ENCODE measurements around the gene ZNF367.
"Not testable (repeated sequence)": the region's sequence is repeated elsewhere in the genome, so short reads cannot be mapped to it uniquely, and the experiment has no call there.

ZNF367 gene

DNA sequence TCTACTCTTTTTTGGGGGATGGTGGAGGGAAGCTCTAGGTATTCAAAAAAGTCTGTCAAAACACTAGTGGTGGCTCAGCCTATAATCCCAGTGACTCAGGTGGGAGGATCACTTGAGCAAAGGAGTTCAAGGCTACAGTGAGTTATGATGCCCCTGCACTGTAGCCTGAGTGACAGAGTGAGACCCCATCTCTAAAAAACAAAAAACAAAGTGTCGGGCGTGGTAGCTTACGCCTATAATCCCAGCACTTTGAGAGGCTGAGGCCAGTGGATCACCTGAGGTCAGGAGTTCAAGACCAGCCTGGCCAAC lies 18.9 kb downstream of the ZNF367 start:
- DNase-seq (ENCODE audit: low read depth), result no peak

DNA sequence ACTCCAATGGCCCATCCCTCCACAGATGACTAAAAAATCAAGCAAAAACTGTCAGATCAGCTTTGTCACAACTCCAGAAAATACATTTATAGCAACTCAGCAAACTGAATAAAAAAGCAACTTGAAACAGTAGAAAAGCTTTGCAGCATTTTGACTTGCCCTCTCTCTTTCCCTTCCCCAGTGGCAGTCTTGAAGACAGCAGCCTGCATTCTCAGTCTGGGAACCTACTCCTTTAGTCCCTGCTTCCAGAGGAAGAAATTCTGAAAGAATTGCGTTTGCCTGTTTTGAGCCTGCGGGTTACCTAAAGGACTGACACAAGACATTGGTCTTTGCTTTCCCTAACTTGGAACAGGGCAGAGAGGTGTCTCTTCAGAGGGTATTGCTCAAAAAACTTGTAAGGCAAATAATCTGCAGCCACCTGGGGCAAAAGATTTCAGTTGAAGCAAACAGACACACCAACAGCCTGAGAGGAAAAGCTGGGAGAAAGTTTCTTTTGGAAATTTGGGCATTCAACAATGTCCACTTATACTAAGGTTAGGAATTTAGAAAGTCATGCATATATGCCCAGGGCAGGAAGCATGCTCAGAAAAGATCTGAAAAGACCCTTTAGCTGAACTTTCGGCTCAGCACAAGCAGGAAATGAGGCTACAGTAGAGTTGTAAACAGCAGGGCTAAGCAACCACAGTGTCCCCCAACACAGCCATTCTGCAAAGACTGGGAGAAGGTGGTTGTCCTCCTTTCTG lies 19.4 kb downstream of the ZNF367 start:
- no peak for DNase-seq (ENCODE audit: low read depth)

DNA sequence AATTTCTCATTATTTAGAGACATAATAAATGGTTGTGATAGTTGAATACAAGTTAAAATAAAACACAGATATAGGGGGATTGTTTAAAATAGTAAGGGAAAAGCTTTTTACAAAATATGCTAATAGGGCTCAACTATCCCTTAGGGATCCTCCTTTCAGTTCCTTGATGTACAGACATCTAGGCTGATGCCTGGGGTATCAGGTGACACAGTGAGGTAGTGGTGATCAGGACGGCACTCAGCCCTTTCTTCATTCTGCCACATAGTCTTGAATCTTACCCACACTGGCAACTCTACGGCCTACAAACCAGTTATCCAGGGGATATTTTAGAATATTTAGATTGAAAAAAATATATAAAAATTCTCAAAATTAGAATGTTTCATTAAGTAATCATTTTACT lies 22.2 kb downstream of the ZNF367 start:
- no peak for DNase-seq (ENCODE audit: low read depth)

DNA sequence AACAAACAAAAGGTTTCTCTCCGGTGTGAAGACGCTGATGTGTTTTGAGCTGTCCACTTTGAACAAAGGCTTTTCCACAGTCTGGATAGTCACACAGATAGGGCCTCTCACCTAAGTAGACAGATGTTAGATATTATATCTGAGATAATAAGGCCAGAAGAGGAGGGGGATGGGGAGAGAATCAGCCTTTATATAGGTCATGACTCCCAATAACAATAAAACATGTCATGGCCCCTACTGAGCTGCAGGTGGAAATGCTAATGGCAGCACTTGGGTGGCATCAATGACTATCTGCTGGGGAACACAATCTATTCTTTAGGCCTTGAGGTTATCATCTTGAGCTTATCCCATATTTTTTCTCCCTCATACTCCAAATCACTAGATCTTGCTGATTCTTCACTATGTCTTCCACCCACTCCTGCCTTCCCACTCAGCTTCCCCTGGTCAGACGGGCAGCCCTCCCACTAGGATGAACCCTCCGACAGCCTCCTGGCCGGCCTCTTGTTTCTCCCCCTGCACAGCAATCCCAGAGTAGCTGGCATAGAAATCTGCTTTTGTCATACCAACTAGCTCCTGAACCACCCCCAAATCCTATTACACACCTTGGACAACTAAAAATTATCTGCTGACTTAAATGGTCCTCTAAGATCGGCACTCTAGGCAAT lies 23.2 kb downstream of the ZNF367 start:
- no peak for DNase-seq (ENCODE audit: low read depth)

DNA sequence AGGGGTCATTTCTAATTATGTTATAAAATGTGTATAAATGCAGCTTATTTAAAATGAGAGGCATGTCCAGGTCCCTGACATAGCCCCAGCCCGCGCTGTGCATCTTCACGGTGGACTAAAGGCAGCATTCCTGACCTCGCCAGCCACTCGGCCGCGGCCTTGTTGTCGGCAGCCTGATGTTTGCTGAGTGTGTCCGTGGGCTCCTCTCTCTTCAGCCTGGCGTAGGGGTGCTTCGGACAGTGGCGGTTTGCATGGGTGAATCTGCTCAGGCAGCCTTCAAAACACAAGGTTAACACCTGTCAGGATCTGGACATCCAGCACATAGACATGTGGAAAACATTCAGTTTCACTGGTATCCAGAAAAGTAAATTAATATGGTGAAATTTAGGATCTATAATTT lies 25.9 kb downstream of the ZNF367 start:
- DNase-seq (ENCODE audit: low read depth), result no peak

DNA sequence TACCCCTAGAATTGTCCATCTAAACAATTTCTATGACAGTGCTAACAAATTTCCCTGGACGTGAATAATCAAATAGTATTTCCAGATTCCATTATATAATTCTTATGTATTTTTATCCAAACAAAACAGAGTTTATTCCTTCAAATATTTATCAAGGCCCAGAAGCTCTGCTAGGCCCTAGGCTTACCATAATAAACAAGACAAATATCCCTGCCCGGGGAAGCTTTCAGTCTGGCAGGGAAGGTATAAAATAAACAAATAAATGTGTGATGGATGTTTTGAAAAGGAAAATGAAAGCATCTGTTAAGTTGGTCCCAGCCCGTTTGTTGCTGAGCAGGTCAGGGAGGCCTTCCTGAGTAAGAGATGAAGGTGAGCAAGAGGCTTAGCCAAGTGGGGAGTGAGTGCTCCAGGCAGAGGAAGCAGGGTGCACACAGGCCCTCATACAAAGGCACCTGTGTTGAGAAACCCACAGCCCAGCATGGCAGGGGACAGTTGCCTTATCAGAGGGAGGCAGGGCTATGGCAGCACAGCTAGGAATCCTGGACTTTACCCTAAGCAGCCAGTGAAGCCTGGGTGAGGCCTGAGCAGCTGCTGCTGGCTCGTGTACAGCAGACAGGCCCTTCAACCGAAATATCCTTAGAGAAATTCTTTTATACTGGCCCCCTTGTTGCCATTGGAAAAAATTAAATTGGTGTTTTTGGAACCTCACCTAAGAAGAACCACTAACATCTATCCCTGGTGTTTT lies 27.0 kb downstream of the ZNF367 start:
- no peak for DNase-seq (ENCODE audit: low read depth)

DNA sequence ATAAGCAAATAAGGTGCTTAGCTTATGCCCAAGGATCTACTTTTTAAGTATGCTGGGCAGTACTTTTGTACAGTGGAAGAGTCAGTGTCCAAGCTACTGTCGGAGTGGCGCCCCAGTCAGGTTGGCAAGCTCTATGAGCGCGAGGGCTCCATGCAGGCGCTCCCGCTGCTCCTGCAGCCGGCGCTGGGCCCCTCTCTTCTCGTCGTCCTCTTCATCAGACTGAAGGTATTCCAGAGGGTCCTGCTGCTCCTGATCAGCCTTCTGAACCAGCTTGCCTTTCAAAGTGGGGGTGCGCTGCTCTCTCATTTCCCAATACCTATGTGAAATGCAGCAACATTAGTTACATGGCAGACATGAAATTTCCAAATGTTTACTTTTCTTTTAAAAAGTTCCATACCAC lies 30.0 kb downstream of the ZNF367 start:
- DNase-seq (ENCODE audit: low read depth), result no peak

DNA sequence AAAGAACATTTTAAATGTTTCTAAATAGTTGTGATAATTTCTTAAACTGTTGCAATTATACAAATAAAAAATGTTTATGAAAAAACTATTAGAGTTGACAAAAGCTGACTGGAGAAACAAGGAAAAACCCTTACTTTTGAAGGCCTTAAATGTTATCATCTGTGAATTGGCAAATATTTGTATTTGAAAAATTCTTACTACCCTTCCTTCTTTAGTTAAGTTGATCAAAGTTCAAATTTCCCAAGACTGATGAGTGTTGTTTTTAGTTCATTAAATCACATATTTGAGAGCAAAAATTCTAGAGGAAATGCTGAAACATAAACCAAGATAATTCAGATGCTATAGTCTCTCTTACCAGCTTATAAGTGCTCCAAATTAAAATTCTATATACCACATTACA lies 32.0 kb downstream of the ZNF367 start:
- DNase-seq (ENCODE audit: low read depth), result no peak

DNA sequence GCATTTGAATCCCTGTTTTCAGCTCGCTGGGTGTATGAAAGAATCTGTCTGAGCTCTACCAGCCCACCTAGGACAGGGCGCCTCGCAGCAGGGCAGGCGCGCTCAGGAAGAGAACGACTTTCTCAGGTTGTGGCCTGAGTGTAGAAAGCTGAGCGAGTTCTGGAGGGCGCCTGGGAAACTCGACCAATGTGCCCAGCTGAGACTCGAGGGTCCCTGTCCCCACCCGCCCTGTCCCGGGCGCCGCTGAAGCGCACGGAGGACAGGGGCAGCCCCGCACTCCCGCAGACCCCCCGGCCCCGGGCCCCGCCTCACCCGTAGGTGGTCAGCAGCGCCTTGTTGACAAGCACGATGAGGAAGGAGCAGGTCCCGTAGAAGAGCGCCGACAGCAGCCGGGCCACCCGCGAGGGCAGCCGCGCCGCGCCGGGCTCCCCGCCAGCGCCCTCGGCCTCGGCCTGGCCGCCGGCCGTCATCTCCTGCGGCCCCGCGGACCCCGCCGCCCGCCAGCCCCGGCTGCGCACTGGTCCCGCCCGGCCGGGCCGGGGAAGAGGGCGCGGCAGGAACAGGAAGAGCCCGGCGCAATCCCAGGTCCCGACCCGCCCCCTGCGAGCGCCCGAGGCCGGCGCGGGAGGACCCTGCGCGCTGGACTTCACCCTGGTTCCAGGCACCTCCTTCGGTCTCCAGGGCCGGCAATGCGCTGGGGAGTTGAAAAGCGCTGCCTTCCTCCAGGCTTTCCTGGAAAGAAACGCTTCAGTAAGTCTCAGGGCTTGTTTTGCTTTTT lies 34.8 kb downstream of the ZNF367 start, which contains the start of gene SLC35D2:
Gene SLC35D2, minus strand, starts transcription at position 547 of the 778 bp plus-strand sequence. Its CDS starts 77 bp downstream, at position 470.
- DNase-seq (ENCODE audit: low read depth), result no peak

DNA sequence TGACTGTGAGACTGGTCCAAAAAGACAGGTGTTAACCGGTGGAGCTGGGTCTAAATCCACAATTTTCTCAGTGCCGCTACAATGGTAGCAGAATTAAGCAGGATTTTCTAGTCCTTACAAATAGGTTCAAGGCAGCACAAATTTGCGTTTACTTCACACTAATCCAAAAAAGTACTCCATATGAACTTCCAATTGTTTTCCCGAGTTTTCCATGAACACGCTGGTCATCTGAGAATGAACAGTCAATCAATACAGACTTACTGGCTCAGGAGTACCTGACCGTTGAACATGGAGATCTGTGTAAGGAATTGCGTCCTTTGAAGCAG lies 35.4 kb downstream of the ZNF367 start:
- DNase-seq (ENCODE audit: low read depth), result no peak

DNA sequence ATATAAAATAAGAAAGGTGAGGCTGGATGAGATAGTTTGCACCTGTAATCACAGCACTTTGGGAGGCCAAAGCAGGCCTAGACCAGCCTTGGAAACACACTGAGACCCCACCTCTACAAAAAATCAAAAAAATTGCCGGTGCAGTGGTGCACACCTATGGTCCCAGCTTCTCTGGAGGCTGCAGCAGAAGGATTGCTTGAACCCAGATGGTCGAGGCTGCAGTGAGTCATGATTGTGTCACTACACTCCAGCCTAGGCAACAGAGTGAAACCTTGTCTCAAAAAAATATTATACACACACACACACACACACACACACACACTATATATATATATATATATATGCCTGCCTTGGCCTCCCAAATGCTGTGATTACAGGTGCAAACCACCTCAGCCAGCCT lies 36.0 kb downstream of the ZNF367 start:
- DNase-seq (ENCODE audit: low read depth), result no peak

DNA sequence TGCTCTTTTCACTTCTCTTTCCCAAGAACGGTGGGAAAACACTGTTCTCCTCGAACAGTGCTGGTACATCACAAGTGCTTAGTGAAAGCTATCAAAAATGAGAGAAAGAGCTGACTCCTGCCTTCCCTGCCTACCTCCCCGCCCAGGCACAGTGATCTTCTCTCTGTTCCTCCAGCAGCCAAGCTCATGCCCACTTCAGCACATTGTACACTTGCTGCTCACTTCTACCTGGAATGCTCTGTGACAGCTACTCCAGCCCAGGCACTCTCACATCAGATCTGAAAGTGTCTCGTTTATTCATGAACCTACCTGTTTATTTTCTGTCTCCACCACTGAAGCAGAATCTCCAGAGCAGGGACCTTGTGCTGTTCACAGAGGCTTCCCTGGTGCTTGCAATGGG lies 36.5 kb downstream of the ZNF367 start:
- no peak for DNase-seq (ENCODE audit: low read depth)

DNA sequence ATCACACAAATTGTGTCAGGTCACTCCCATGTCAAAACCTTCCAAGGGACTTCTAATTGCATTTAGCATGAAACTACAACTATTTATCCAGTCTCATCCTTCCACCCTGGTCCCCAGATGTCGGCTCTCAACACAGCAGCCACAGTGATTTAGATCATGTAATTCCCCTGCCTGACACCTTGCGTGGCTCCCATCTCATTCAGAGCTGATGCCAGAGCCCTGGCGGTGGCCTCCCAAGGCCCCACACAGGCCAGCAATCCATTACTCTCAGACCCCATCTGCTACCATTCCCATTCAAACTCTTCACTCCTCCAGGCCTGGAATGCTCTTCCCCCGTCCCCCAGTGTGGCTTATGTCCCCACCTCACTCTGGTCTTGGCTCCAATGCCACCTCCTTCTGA lies 37.0 kb downstream of the ZNF367 start:
- DNase-seq (ENCODE audit: low read depth), result no peak

DNA sequence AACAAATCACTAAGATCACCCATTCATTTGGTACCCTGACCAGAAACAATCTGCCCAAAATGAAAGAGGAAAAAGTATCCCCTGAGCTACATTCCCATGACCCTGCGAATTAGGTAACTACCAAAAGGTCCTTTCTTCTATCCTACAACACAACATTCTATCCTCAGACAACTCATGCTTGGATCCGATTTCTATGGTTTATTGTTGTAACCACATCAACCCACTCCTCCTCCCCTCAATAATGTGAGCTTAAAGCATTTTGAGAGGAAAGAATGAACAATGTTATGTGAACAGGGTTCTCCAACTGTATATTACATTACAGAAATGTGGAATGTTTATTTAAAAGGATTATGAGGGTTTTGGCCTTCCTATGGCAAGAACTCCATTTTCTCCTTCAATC lies 38.7 kb downstream of the ZNF367 start:
- DNase-seq (ENCODE audit: low read depth), result no peak

DNA sequence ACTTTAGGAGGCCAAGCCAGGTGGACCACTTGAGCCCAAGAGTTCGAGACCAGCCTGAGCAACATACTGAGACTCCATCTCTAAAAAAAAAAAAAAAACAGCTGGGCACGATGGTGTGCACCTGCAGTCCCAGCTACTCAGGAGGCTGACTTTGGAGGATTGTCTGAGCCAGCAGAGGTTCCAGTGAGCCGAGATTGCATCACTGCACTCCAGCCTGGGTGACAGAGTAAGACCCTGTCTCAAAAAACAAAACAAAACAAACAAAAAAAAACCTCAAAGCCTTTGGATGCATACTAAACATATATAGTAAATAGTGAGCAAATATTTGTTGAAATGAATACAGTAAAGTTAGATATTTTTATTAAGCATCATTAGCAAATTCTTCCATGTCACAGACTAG lies 40.0 kb downstream of the ZNF367 start:
- no peak for DNase-seq (ENCODE audit: low read depth)

DNA sequence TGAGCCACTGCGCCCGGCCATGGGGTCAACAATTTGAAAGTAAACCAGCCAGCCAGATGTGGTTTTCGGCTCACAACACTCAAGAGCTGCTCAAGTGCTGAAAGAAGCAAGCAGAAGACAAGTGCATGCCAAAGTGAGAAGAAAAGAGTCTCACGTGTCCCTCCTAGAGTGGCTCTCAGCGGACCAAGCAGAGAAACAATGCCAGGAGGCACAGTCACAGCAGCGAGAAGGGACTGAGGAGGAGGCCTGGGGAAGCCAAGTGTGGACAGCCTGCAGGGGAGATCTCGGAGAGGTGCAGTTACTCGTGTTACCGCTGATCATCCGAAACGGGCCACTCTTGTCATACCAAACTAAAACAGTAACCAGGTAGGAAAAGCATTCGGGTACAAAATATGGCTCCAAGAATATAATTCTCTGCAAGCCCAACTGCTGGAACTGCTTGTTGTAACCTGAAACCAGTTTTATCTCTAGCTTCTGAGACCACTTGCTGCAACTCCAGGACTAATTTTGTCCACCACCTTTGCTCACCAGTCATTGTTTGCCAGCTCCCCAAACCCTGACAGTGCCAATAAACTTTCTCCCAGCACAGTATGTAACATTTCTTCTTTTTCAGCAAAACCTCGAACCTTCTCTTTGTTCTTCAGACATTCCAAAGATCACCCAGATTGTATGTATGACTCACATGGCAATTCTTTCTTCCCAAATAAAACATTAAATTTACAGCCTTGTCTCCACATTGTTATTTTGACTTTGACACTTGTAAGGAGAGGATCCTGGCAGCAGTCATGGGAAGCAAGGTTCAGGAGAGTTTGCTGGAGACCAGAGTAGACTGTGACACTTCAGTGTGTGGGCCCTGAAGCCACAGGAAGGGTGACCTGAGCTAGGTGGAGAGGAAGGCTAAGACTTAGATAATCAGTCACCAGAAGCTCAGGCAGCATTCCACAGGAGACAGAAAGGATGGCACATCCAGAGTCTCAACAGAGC lies 41.0 kb downstream of the ZNF367 start:
- no peak for DNase-seq (ENCODE audit: low read depth)

DNA sequence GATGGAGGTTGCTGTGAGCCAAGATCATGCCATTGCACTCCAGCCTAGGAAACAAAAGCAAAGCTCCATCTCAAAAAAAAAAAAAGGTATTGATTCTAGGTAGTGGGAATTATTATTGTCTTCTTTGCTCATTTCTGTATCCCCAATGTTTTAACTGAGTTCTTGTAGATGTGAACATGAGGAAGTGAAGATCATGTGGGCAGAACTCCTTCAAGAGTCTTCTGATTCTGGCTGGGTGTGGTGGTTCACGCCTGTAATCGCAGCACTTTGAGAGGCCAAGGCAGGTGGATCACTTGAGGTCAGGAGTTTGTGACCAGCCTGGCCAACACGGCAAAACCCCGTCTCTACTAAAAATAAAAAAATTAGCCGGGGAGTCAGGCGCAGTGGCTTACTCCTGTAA lies 42.7 kb downstream of the ZNF367 start:
- not testable (repeated sequence) for DNase-seq (ENCODE audit: low read depth)

DNA sequence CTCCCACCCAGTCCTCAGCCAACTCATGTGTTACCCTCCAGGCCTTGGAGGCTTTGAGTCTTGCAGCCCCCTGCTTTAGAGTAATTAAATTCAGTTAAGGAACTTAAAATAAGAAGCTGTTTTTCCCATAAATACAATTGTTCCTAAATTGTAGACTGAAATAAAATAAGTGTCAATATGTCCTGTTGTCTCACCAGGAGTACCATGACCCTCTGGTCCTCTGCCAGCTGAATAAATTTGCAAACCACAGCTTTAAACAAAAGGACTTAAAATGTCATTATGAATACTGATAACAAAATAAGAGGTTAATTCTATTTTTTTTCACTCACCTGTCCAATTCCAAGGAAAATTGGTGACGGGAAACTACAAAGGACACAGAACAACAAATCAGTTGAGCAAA lies 50.2 kb downstream of the ZNF367 start:
- no peak for DNase-seq (ENCODE audit: low read depth)

DNA sequence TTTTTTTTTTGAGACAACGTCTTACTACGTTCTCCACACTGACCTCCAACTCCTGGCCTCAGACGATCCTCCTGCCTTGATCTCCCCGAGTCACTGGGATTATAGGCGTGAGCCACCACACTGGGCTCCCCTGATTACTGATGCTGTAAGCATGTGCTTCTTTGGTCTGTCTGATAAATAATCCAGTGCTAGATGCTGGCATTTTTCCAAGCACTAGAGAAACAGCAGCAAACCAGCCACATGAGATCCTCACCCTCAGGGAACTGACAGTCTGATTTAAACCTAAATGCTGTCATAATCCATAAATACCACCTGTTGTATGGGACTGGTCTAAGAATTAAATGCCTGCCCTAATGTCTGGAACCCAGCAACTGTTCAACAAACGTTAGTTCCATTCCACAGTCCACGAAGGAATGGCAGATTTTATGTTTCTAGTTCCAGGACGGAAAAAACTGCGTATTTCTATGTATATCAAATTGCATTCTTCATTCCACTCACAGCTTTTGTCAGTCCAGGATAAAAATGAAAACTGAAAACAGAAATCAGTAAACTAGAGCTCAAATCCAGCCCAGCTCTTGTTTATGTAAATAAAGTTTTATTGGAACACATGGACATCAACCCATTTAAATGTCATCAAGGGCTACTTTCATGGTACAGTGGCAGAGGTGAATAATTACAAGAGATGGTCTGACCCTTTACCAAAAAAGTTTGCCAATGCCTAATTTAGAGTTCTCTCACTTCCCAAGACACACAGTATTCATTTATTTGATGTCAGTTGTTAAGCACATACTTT lies 54.8 kb downstream of the ZNF367 start:
- DNase-seq (ENCODE audit: low read depth), result no peak

DNA sequence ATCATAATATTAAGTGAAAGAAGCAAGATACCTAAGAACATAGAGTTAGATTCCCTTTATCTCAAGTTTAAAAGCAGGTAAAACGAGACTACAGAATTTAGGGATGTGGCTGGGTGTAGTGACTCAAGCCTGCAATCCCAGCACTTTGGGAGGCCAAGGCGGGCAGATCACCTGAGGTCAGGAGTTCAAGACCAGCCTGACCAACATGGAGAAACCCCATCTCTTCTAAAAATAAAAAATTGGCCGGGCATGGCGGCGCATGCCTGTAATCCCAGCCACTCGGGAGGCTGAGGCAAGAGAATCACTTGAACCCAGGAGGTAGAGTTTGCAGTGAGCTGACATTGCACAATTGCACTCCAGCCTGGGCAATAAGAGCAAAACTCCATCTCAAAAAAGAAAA lies 56.1 kb downstream of the ZNF367 start:
- DNase-seq (ENCODE audit: low read depth), result not testable (repeated sequence)

DNA sequence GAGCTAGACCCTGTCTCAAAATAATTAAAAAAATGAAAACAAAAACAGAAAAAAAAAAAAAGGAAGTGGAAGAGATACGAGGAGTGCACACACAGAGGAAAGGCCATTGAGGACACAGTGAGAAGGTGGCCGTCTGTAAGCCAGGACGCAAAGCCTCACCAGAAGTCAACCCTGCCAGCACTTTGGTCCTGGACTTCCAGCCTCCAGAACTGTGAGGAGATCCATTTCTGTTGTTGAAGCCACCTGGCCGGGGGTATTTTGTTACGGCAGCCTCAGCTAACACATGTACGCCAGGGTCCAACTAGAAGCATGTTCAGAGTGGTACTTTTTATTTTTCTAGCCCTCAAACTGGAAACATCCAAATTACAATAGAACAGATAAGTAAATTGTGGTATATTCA lies 56.5 kb downstream of the ZNF367 start:
- DNase-seq (ENCODE audit: low read depth), result no peak
